Endodermal cell (in vitro differentiated cells): Measurements from ENCODE around the gene EPHA8. TPM values are rescaled to one million over a fixed set of nuclear protein-coding genes. Genes with fewer than 3 reads are reported as not detected.

Experiments used
- DNase-seq: peaks from one replicate; pipeline ENCODE4 v3.0.0-alpha.2; 2017
- H3K27ac ChIP-seq: 2 replicates; pipeline ENCODE4 v1.5.1; 2013; ENCODE audit warnings: mild to moderate bottlenecking, low read depth, low read length, moderate library complexity
- H3K27me3 ChIP-seq: 2 replicates; pipeline ENCODE4 v1.6.1; 2013; ENCODE audit warnings: mild to moderate bottlenecking, low read length, moderate library complexity; ENCODE audit not compliant: insufficient read depth, control insufficient read depth, poor library complexity, severe bottlenecking
- H3K36me3 ChIP-seq: 2 replicates; pipeline ENCODE4 v1.7.0; 2013; ENCODE audit warnings: mild to moderate bottlenecking, low read length, moderate library complexity; ENCODE audit not compliant: control insufficient read depth, insufficient read depth
- H3K4me1 ChIP-seq: one replicate; pipeline ENCODE4 v1.7.0; 2013; ENCODE audit warnings: low read length; ENCODE audit not compliant: control insufficient read depth, insufficient read depth
- H3K4me3 ChIP-seq: 2 replicates; pipeline ENCODE4 v1.5.1; 2013; ENCODE audit warnings: mild to moderate bottlenecking, low read length, moderate library complexity
- H3K9ac ChIP-seq: 2 replicates; pipeline ENCODE4 v1.6.1; 2013; ENCODE audit warnings: mild to moderate bottlenecking, low read length, moderate library complexity; ENCODE audit not compliant: poor library complexity, severe bottlenecking; ENCODE audit errors: extremely low read depth
- H3K9me3 ChIP-seq: 2 replicates; pipeline ENCODE4 v1.6.1; 2013; ENCODE audit warnings: mild to moderate bottlenecking, low read length, moderate library complexity; ENCODE audit not compliant: control insufficient read depth
- H3K27ac Mint-ChIP-seq: 2 replicates; pipeline ENCODE4 v1.8.0; 2020; ENCODE audit warnings: mixed read lengths
- H3K27me3 Mint-ChIP-seq: 2 replicates; pipeline ENCODE4 v1.8.0; 2021; ENCODE audit warnings: mild to moderate bottlenecking, mixed read lengths; ENCODE audit not compliant: insufficient read depth
- H3K36me3 Mint-ChIP-seq: 2 replicates; pipeline ENCODE4 v1.8.0; 2020; ENCODE audit warnings: low read depth, mixed read lengths
- H3K4me1 Mint-ChIP-seq: 2 replicates; pipeline ENCODE4 v1.8.0; 2020; ENCODE audit warnings: mixed read lengths
- H3K4me3 Mint-ChIP-seq: 2 replicates; pipeline ENCODE4 v1.8.0; 2020; ENCODE audit warnings: mild to moderate bottlenecking, moderate library complexity, mixed read lengths
- H3K9me3 Mint-ChIP-seq: 2 replicates; pipeline ENCODE4 v1.8.0; 2020; ENCODE audit warnings: mild to moderate bottlenecking, mixed read lengths
- CTCF ChIP-seq: fragments of 200-600 bp; sonication (generic); conservative IDR thresholded peaks from 2 replicates; pipeline ENCODE4 v1.5.0; 2021; ENCODE audit warnings: antibody characterized with exemption, mild to moderate bottlenecking
- WGBS, 2 experiments: methylation state at CpG; one replicate each; pipeline versions ENCODE4 v1.1.5 to v1.1.7; 2013; ENCODE audit warnings: missing lambda C conversion rate in 2 of 2, mixed read lengths in 1 of 2; ENCODE audit not compliant: insufficient coverage in 1 of 2, insufficient read length in 1 of 2; 5-methylcytosine and 5-hydroxymethylcytosine counted together
- total RNA-seq, 2 donors: library from RNA; stranded (reverse); fragmentation: NEBNext Ultra II Directional in 1 of 2; extraction: Animal tissue kit (Norgen Biotek cat#: 25700) in 1 of 2; gene quantifications; 2 replicates in 1 of 2; 3 replicates in 1 of 2; pipeline ENCODE4 v1.2.1, GENCODE V29; 2021

EPHA8 gene
- total RNA-seq, 2 donors from 2014 or later: 1.5 TPM

- Histone ChIP-seq H3K36me3 (no peaks in the 10 kb centered on the region), H3K27ac (no peak overlapping the region), H3K4me1 (no peaks in the 10 kb centered on the region), H3K27me3 (no peaks in the 10 kb centered on the region), H3K9ac (no peak overlapping the region), H3K4me3 (no peak overlapping the region), H3K9me3 (no peaks in the 10 kb centered on the region)
- no peak overlapping the region for H3K27ac Mint-ChIP-seq
- DNase-seq: no peak
- TF ChIP-seq CTCF: no peak
- H3K36me3 Mint-ChIP-seq: no peaks in the 10 kb centered on the region
- no peaks in the 10 kb centered on the region for H3K4me1 Mint-ChIP-seq
- no peaks in the 10 kb centered on the region for H3K9me3 Mint-ChIP-seq
- H3K27me3 Mint-ChIP-seq: peaks cover 1% of the 10 kb centered on the region
- 91 to 95% methylated on average over 4 to 5 of the region's 5 CpGs for WGBS, 2 experiments
- no peak overlapping the region for H3K4me3 Mint-ChIP-seq
These were observed 23.0 kb upstream of the EPHA8 start for GRCh38 chr1:22540337-22540736.

- H3K9me3 Mint-ChIP-seq: no peaks in the 10 kb centered on the region
- H3K4me3 Mint-ChIP-seq: no peak overlapping the region
- no peak overlapping the region for H3K27ac ChIP-seq
- H3K9me3 ChIP-seq: no peaks in the 10 kb centered on the region
- 90 to 98% methylated on average over 7 to 9 of the region's 9 CpGs for WGBS, 2 experiments
- DNase-seq: no peak
- H3K4me1 ChIP-seq: no peaks in the 10 kb centered on the region
- no peak overlapping the region for H3K9ac ChIP-seq
- H3K27me3 ChIP-seq: peaks cover 14% of the 10 kb centered on the region
- no peak for TF ChIP-seq CTCF
- H3K36me3 Mint-ChIP-seq: no peaks in the 10 kb centered on the region
- no peak overlapping the region for H3K4me3 ChIP-seq
- H3K36me3 ChIP-seq: no peaks in the 10 kb centered on the region
- H3K27me3 Mint-ChIP-seq: peaks cover 9% of the 10 kb centered on the region
- H3K4me1 Mint-ChIP-seq: no peaks in the 10 kb centered on the region
- no peak overlapping the region for H3K27ac Mint-ChIP-seq
These were observed 20.4 kb upstream of the EPHA8 start for GRCh38 chr1:22542886-22543285.

- H3K4me3 ChIP-seq: no peak overlapping the region
- no peak overlapping the region for H3K9ac ChIP-seq
- Mint-ChIP-seq H3K27ac (no peak overlapping the region), H3K9me3 (no peaks in the 10 kb centered on the region), H3K4me1 (no peaks in the 10 kb centered on the region), H3K27me3 (peaks cover 14% of the 10 kb centered on the region), H3K4me3 (no peak overlapping the region), H3K36me3 (no peaks in the 10 kb centered on the region)
- no peaks in the 10 kb centered on the region for H3K36me3 ChIP-seq
- DNase-seq: no peak
- H3K9me3 ChIP-seq: no peaks in the 10 kb centered on the region
- no peak overlapping the region for H3K27ac ChIP-seq
- no peak for TF ChIP-seq CTCF
- WGBS, 2 experiments: 88 to 91% methylated on average over 6 of the region's 6 CpGs
- no peaks in the 10 kb centered on the region for H3K4me1 ChIP-seq
- H3K27me3 ChIP-seq: peaks cover 21% of the 10 kb centered on the region
These were observed 19.6 kb upstream of the EPHA8 start for GRCh38 chr1:22543679-22544078.
